HepG2 (cell line): ENCODE data around the gene FUBP3. TPM values are rescaled to one million over a fixed set of nuclear protein-coding genes. Genes with fewer than 3 reads are reported as not detected.

Experiments used
- ATAC-seq: fragments of 200-7000 bp; cut with Tn5 transposase; 3 replicates; pipeline ENCODE4 v1.9.1; 2020; ENCODE audit warnings: mild to moderate bottlenecking, moderate library complexity
- BruUV-seq: library from RNA; stranded (reverse); fragments of 400-500 nt; replicated peaks from 2 replicates; lab custom pipeline; 2021; lab: Mats Ljungman, UMichigan
- CTCF ChIA-PET: fragments of 300-600 bp; formaldehyde crosslinking; extraction: SDS; loops from one replicate; lab custom pipeline; 2021; ENCODE audit warnings: low total read pairs, inconsistent platforms, low intra/inter-chr PET ratio; lab: Yijun Ruan, JAX
- POLR2A ChIA-PET: fragments of 350-600 bp; sonication (Branson Sonifier 250); formaldehyde crosslinking; loops from one replicate; lab custom pipeline; 2020; ENCODE audit warnings: antibody characterized with exemption, inconsistent platforms; lab: Yijun Ruan, JAX
- DNase-seq: peaks from one replicate; pipeline ENCODE4 v3.0.0-alpha.2; 2015; ENCODE audit warnings: low spot score
- FAIRE-seq: peaks from 3 replicates; lab custom pipeline; 2011; peaks lifted over from hg19 to GRCh38; lab: Jason Lieb, UNC
- H2AFZ ChIP-seq: one replicate; pipeline ENCODE4 v1.6.1; 2011; ENCODE audit warnings: low read length, inconsistent platforms
- H3K27ac ChIP-seq: fragments of 300-600 bp; 3 replicates; pipeline ENCODE4 v1.8.0; 2011; ENCODE audit warnings: mixed run types, mild to moderate bottlenecking, mixed read lengths, low read length, inconsistent platforms; ENCODE audit not compliant: insufficient read depth; ENCODE audit errors: extremely low read length
- H3K27me3 ChIP-seq, 2 experiments: fragments of 200-600 bp in 1 of 2; 2 replicates in 1 of 2; 3 replicates in 1 of 2; pipeline versions ENCODE4 v1.6.0 to v1.8.0; 2011; ENCODE audit warnings: low read length in 2 of 2, mild to moderate bottlenecking in 2 of 2, moderate library complexity in 2 of 2, inconsistent platforms in 1 of 2; ENCODE audit not compliant: insufficient read depth in 2 of 2, control insufficient read depth in 1 of 2
- H3K36me3 ChIP-seq, 2 experiments: fragments of 200-600 bp in 1 of 2; replicated peaks in 1 of 2; 2 replicates in 1 of 2; 3 replicates in 1 of 2; pipeline versions ENCODE4 v1.5.1 to v1.8.0; 2011; ENCODE audit warnings: low read length in 2 of 2, inconsistent platforms in 1 of 2; ENCODE audit not compliant: insufficient read depth in 2 of 2, control insufficient read depth in 1 of 2
- H3K4me1 ChIP-seq: 2 replicates; pipeline ENCODE4 v1.5.1; 2012; ENCODE audit warnings: low read length, inconsistent platforms; ENCODE audit not compliant: insufficient read depth
- H3K4me2 ChIP-seq: 2 replicates; pipeline ENCODE4 v1.6.0; 2011; ENCODE audit warnings: low read depth, low read length, inconsistent platforms
- H3K4me3 ChIP-seq, 3 experiments: fragments of 200-600 bp in 1 of 3; sonication (generic), shearing (Covaris generic) in 1 of 3; replicated peaks in 1 of 3; 2 replicates each; pipeline ENCODE4 v1.5.1; 2011 to 2016; ENCODE audit warnings: low read length in 3 of 3, inconsistent platforms in 2 of 3, low read depth in 2 of 3, mild to moderate bottlenecking in 2 of 3, control low read depth in 1 of 3, mixed read lengths in 1 of 3; ENCODE audit not compliant: insufficient read depth in 1 of 3
- H3K79me2 ChIP-seq: one replicate; pipeline ENCODE4 v1.6.1; 2011; ENCODE audit warnings: low read length, inconsistent platforms; ENCODE audit not compliant: insufficient read depth
- H3K9ac ChIP-seq: 2 replicates; pipeline ENCODE4 v1.6.0; 2011; ENCODE audit warnings: mild to moderate bottlenecking, low read depth, low read length, inconsistent platforms; ENCODE audit not compliant: insufficient read depth
- H3K9me3 ChIP-seq: 2 replicates; pipeline ENCODE4 v1.5.1; 2012; ENCODE audit warnings: mild to moderate bottlenecking, low read length
- H4K20me1 ChIP-seq: 2 replicates; pipeline ENCODE4 v1.6.0; 2011; ENCODE audit warnings: inconsistent platforms, mild to moderate bottlenecking, low read length, moderate library complexity; ENCODE audit not compliant: insufficient read depth
- ARID4A ChIP-seq: sonication (generic); formaldehyde crosslinking; IDR thresholded peaks from 2 replicates; pipeline ENCODE4 v1.5.0; 2020; ENCODE audit warnings: mild to moderate bottlenecking, missing genetic modification reagents, borderline replicate concordance
- IKZF4 ChIP-seq: sonication (generic); formaldehyde crosslinking; IDR thresholded peaks from 2 replicates; pipeline ENCODE4 v1.5.1; 2020; ENCODE audit warnings: borderline replicate concordance, mild to moderate bottlenecking, low read depth, missing genetic modification reagents; ENCODE audit errors: not compliant biosample characterization
- KDM4B ChIP-seq: sonication (generic); formaldehyde crosslinking; IDR thresholded peaks from 2 replicates; pipeline ENCODE4 v1.4.0; 2020; ENCODE audit warnings: missing genetic modification reagents
- NCOA1 ChIP-seq: sonication (generic); formaldehyde crosslinking; IDR thresholded peaks from 2 replicates; pipeline ENCODE4 v1.9.0; 2021; ENCODE audit warnings: missing genetic modification reagents
- ZBED4 ChIP-seq: sonication (generic); formaldehyde crosslinking; IDR thresholded peaks from 2 replicates; pipeline ENCODE4 v1.4.0; 2020; ENCODE audit warnings: missing genetic modification reagents, borderline replicate concordance
- ZMYM3 ChIP-seq: sonication (generic); formaldehyde crosslinking; IDR thresholded peaks from 2 replicates; pipeline ENCODE4 v1.5.1; 2020; ENCODE audit warnings: mild to moderate bottlenecking, missing genetic modification reagents
- WGBS: methylation state at CpG from one replicate; pipeline ENCODE4 v1.1.6; 2017; ENCODE audit warnings: low lambda C conversion rate; 5-methylcytosine and 5-hydroxymethylcytosine counted together
- in situ Hi-C: cut with HindIII; loops from 2 replicates; pipeline ENCODE4 v1.10.0; 2017; ENCODE audit warnings: low pct_unique_long_range_greater_than_20kb; ENCODE audit not compliant: extremely low pct_ligation_motif_present
- intact Hi-C: fragments of 100-400 bp; cut with micrococcal nuclease; formaldehyde crosslinking; loops from one replicate; pipeline ENCODE4 v1.10.0; 2022; ENCODE audit not compliant: unreplicated experiment
- polyA plus RNA-seq, 8 experiments: library from polyadenylated mRNA; depleted of rRNA in 3 of 8; stranded (reverse) in 7 of 8; unstranded in 1 of 8; fragments of >200 nt; fragmentation: Illumina TruSeq in 4 of 8; extraction: Trizol in 4 of 8; gene quantifications; 2 replicates each; pipeline versions ENCODE4 v1.2.1 to v1.2.3, GENCODE V29; 2011 to 2016; ENCODE audit warnings: low read depth in 4 of 8, missing spikeins in 1 of 8, mixed read lengths in 1 of 8; ENCODE audit not compliant: insufficient read depth in 1 of 8
- total RNA-seq, 5 experiments: library from RNA; depleted of rRNA; stranded (reverse); fragments of >200 nt; fragmentation: Illumina TruSeq; extraction: Trizol; gene quantifications; 2 replicates each; pipeline ENCODE4 v1.2.3, GENCODE V29; 2016; ENCODE audit warnings: low read depth in 1 of 5
- TF ChIP-seq, protein P1 (sequence below): sonication (generic); formaldehyde crosslinking; IDR thresholded peaks from 2 replicates; pipeline ENCODE4 v1.4.0; 2020; ENCODE audit warnings: missing genetic modification reagents
- TF ChIP-seq, protein P2 (sequence below): sonication (generic); formaldehyde crosslinking; IDR thresholded peaks from 2 replicates; pipeline ENCODE4 v1.5.1; 2020; ENCODE audit warnings: mild to moderate bottlenecking, missing genetic modification reagents, moderate library complexity
- TF ChIP-seq, protein P3 (sequence below): IDR thresholded peaks from 2 replicates; pipeline ENCODE4 v1.6.1; 2016
- TF ChIP-seq, protein P4 (sequence below): sonication (generic); formaldehyde crosslinking; IDR thresholded peaks from 2 replicates; pipeline ENCODE4 v1.8.1; 2023; ENCODE audit warnings: mild to moderate bottlenecking, inconsistent platforms, moderate library complexity, missing genetic modification reagents, borderline replicate concordance

The FUBP3 gene
- total and polyA plus RNA-seq, 2 of the 13 experiments (the other 11 are each of a cell fraction or from before 2014, with no cell fraction given), result 28.7 to 40.0 TPM

DNA sequence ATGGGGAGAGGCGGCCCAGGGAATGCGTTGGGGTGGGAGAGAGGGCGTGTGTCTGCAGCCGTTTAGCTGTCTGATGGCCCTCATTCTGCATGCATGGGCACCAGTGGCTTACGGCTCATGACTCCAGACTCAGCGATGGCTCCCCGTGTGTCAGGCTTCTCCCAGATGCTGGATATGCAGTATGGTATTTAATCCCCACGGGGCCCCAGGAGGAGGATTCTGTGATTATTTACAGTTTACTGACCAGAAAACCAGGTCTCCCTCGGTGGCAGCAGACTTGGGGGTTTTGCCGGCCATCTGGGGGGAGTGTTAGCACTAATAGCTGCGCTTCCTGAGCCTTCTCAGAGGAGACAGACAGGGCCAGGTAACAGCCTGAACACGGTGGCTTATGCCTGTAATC is 89.3 kb downstream of the FUBP3 start (continued):
- TF ChIP-seq ARID4A (CRISPR knock-in tag) (no peak), ZMYM3 (no peak), KDM4B (CRISPR knock-in tag) (no peak)
- TF ChIP-seq, protein P1, sequence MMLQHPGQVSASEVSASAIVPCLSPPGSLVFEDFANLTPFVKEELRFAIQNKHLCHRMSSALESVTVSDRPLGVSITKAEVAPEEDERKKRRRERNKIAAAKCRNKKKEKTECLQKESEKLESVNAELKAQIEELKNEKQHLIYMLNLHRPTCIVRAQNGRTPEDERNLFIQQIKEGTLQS (CRISPR knock-in tag), result no peak
- TF ChIP-seq, protein P2, sequence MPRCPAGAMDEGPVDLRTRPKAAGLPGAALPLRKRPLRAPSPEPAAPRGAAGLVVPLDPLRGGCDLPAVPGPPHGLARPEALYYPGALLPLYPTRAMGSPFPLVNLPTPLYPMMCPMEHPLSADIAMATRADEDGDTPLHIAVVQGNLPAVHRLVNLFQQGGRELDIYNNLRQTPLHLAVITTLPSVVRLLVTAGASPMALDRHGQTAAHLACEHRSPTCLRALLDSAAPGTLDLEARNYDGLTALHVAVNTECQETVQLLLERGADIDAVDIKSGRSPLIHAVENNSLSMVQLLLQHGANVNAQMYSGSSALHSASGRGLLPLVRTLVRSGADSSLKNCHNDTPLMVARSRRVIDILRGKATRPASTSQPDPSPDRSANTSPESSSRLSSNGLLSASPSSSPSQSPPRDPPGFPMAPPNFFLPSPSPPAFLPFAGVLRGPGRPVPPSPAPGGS (CRISPR knock-in tag), result no peak
- TF ChIP-seq, protein P3, sequence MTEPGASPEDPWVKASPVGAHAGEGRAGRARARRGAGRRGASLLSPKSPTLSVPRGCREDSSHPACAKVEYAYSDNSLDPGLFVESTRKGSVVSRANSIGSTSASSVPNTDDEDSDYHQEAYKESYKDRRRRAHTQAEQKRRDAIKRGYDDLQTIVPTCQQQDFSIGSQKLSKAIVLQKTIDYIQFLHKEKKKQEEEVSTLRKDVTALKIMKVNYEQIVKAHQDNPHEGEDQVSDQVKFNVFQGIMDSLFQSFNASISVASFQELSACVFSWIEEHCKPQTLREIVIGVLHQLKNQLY (CRISPR knock-in tag), result no peak

DNA sequence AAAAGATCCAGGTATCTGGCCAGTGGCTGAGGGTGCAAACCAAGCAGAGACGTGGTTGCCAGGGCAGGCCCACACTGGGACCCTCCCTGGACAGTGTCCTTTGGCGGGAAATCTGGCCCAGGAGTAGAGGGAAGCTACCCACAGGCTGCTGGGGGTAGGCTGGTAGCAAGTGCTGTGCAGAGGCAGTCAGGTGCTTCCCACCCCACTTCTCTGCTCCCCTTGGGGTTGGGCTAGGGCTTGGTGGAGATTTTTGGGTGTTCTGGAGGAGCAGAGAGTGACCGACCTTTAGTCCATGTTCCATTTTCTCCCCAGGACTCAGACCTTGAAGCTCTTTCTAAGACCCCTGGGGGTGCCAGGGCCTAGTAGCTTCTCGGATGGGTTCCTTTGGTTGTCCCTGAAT is 90.6 kb downstream of the FUBP3 start:
- TF ChIP-seq NCOA1 (CRISPR knock-in tag) (no peak), IKZF4 (CRISPR knock-in tag) (no peak), ZBED4 (no peak)
- TF ChIP-seq, protein P4, sequence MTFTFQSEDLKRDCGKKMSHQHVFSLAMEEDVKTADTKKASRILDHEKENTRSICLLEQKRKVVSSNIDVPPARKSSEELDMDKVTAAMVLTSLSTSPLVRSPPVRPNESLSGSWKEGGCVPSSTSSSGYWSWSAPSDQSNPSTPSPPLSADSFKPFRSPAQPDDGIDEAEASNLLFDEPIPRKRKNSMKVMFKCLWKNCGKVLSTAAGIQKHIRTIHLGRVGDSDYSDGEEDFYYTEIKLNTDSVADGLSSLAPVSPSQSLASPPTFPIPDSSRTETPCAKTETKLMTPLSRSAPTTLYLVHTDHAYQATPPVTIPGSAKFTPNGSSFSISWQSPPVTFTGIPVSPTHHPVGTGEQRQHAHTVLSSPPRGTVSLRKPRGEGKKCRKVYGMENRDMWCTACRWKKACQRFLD, result no peak
- in situ Hi-C loops, result no loop called here
- Histone ChIP-seq H3K9me3 (no peaks in the 10 kb centered on the region), H3K4me2 (no peak overlapping the region), H3K79me2 (no peaks in the 10 kb centered on the region), H3K27ac (no peak overlapping the region), H3K4me3 (no peak overlapping the region), H3K9ac (no peak overlapping the region), H3K27me3 (peaks cover 13 to 53% of the 10 kb centered on the region in 2 experiments), H4K20me1 (no peaks in the 10 kb centered on the region), H3K4me1 (no peaks in the 10 kb centered on the region), H3K36me3 (no peaks in the 10 kb centered on the region), H2AFZ (no peak overlapping the region)
- WGBS, result 28% methylated on average over 2 of the region's 4 CpGs
- DNase-seq, result no peak
- intact Hi-C loops, result no loop called here
- ChIA-PET POLR2A (no interaction called here), CTCF (no interaction called here)
- BruUV-seq, result no TSS peak
- ATAC-seq, result no peak
- FAIRE-seq, result no peak
